HCT116 (cell line): ENCODE data around the gene TYW1. TPM values are rescaled to one million over a fixed set of nuclear protein-coding genes. Genes with fewer than 3 reads are reported as not detected.

Source experiments
- ATAC-seq: fragments of 200-7000 bp; cut with Tn5 transposase; 2 replicates; pipeline ENCODE4 v1.9.1; 2020; ENCODE audit warnings: mild to moderate bottlenecking, moderate library complexity
- BruUV-seq: library from RNA; stranded (reverse); fragments of 400-500 nt; replicated peaks from 2 replicates; lab custom pipeline; 2021; lab: Mats Ljungman, UMichigan
- CTCF ChIA-PET: fragments of 300-600 bp; sonication (Branson Sonifier 250); formaldehyde crosslinking; loops from one replicate; lab custom pipeline; 2021; ENCODE audit warnings: antibody characterized with exemption; lab: Charles Lee
- POLR2A ChIA-PET: fragments of 300-600, 350-600 bp; sonication (Branson Sonifier 250); formaldehyde crosslinking; loops from one replicate; lab custom pipeline; 2021; ENCODE audit warnings: antibody characterized with exemption; lab: Charles Lee
- RAD21 ChIA-PET, 2 experiments: fragments of 300-600 bp; sonication (Branson Sonifier 250); formaldehyde crosslinking; loops; one replicate each; lab custom pipeline; 2023; ENCODE audit warnings: low total read pairs in 2 of 2; ENCODE audit not compliant: uncharacterized antibody in 2 of 2, unreplicated experiment in 2 of 2, low non-redundant PET in 1 of 2; lab: Charles Lee
- DNase-seq: peaks from one replicate; pipeline ENCODE4 v3.0.0-alpha.2; 2010; ENCODE audit warnings: low read depth, low spot score
- H2AFZ ChIP-seq: fragments of 200-600 bp; shearing (Covaris generic), sonication (generic); 2 replicates; pipeline ENCODE4 v1.6.1; 2017; ENCODE audit warnings: low read depth, mixed run types, mixed read lengths, antibody characterized with exemption, low read length; ENCODE audit not compliant: poor library complexity, severe bottlenecking
- H3K27ac ChIP-seq: 2 replicates; pipeline ENCODE4 v1.5.1; 2012; ENCODE audit warnings: low read depth, low read length
- H3K27me3 ChIP-seq: fragments of 200-600 bp; sonication (generic); 2 replicates; pipeline ENCODE4 v1.6.1; 2016; ENCODE audit warnings: mixed run types, low read length, mixed read lengths; ENCODE audit not compliant: insufficient read depth
- H3K36me3 ChIP-seq, 2 experiments: fragments of 200-500 bp in 1 of 2; fragments of 200-600 bp in 1 of 2; sonication (Bioruptor generic) in 1 of 2; sonication (generic) in 1 of 2; 2 replicates each; pipeline versions ENCODE4 v1.5.1 to v1.6.1; 2014 to 2016; ENCODE audit warnings: low read length in 2 of 2, inconsistent platforms in 1 of 2, mixed read lengths in 1 of 2, mixed run types in 1 of 2; ENCODE audit not compliant: insufficient read depth in 2 of 2, control insufficient read depth in 1 of 2
- H3K4me1 ChIP-seq, 2 experiments: fragments of 200-600 bp in 1 of 2; sonication (generic) in 1 of 2; 2 replicates each; pipeline versions ENCODE4 v1.5.1 to v1.6.1; 2012 to 2017; ENCODE audit warnings: low read length in 2 of 2, inconsistent platforms in 1 of 2, mild to moderate bottlenecking in 1 of 2, mixed read lengths in 1 of 2, mixed run types in 1 of 2, moderate library complexity in 1 of 2; ENCODE audit not compliant: insufficient read depth in 2 of 2, control insufficient read depth in 1 of 2
- H3K4me2 ChIP-seq: fragments of 200-600 bp; sonication (generic); 2 replicates; pipeline ENCODE4 v1.6.1; 2017; ENCODE audit warnings: mixed run types, low read length, mixed read lengths
- H3K4me3 ChIP-seq, 2 experiments: fragments of 200-600 bp in 1 of 2; sonication (generic) in 1 of 2; replicated peaks in 1 of 2; 2 replicates each; pipeline ENCODE4 v1.5.1; 2011 to 2016; ENCODE audit warnings: low read length in 2 of 2, control low read depth in 1 of 2, low read depth in 1 of 2, mild to moderate bottlenecking in 1 of 2, mixed read lengths in 1 of 2, mixed run types in 1 of 2
- H3K79me2 ChIP-seq: fragments of 200-600 bp; sonication (generic); 2 replicates; pipeline ENCODE4 v1.6.1; 2017; ENCODE audit warnings: mild to moderate bottlenecking, mixed run types, low read length, moderate library complexity, mixed read lengths; ENCODE audit not compliant: insufficient read depth
- H3K9ac ChIP-seq: fragments of 200-600 bp; sonication (generic); 2 replicates; pipeline ENCODE4 v1.6.1; 2016; ENCODE audit warnings: low read length, mixed read lengths
- H3K9me2 ChIP-seq: fragments of 200-600 bp; sonication (generic), shearing (Covaris generic); 2 replicates; pipeline ENCODE4 v1.6.1; 2017; ENCODE audit warnings: mixed run types, mild to moderate bottlenecking, moderate library complexity; ENCODE audit not compliant: insufficient read depth
- H3K9me3 ChIP-seq, 2 experiments: fragments of 200-500 bp in 1 of 2; fragments of 200-600 bp in 1 of 2; sonication (Bioruptor generic) in 1 of 2; sonication (generic) in 1 of 2; 2 replicates each; pipeline ENCODE4 v1.6.1; 2014 to 2017; ENCODE audit warnings: low read length in 2 of 2, mixed read lengths in 2 of 2, inconsistent platforms in 1 of 2, low read depth in 1 of 2, mild to moderate bottlenecking in 1 of 2, mixed run types in 1 of 2, moderate library complexity in 1 of 2; ENCODE audit not compliant: control insufficient read depth in 1 of 2, insufficient read depth in 1 of 2
- H4K20me1 ChIP-seq: fragments of 200-600 bp; sonication (generic), shearing (Covaris generic); 2 replicates; pipeline ENCODE4 v1.6.1; 2017; ENCODE audit warnings: mixed run types, mild to moderate bottlenecking, moderate library complexity; ENCODE audit not compliant: insufficient read depth
- JUND ChIP-seq: IDR thresholded peaks from 2 replicates; pipeline ENCODE4 v1.6.1; 2012
- REST ChIP-seq: IDR thresholded peaks from 2 replicates; pipeline ENCODE4 v1.6.1; 2012; ENCODE audit warnings: low read depth
- SP1 ChIP-seq: IDR thresholded peaks from 2 replicates; pipeline ENCODE4 v1.6.1; 2012; ENCODE audit warnings: low read depth
- SRF ChIP-seq: IDR thresholded peaks from 2 replicates; pipeline ENCODE4 v1.6.1; 2012; ENCODE audit warnings: low read depth
- TCF7L2 ChIP-seq: IDR thresholded peaks from 2 replicates; pipeline ENCODE4 v1.7.0; 2011; ENCODE audit warnings: borderline replicate concordance, inconsistent platforms; ENCODE audit not compliant: insufficient read depth, insufficient read length; ENCODE audit errors: extremely low read depth
- intact Hi-C: fragments of 100-400 bp; cut with micrococcal nuclease; formaldehyde crosslinking; loops from 2 replicates; pipeline ENCODE4 v1.10.0; 2022
- total RNA-seq: library from RNA; stranded (reverse); gene quantifications from one replicate; pipeline ENCODE4 v1.2.1, GENCODE V29; 2021; ENCODE audit not compliant: unreplicated experiment

Gene TYW1
- total RNA-seq, 1 experiment from 2014 or later = 16.6 TPM

- POLR2A ChIA-PET = no interaction called here
- Histone ChIP-seq H3K4me2 (no peak overlapping the region), H3K79me2 (peaks cover 4% of the 10 kb centered on the region; the same call in 1 of the 2 replicates), H3K4me1 (peaks cover 12 to 22% of the 10 kb centered on the region in 2 experiments), H4K20me1 (no peaks in the 10 kb centered on the region), H3K4me3 (no peak overlapping the region), H2AFZ (no peak overlapping the region), H3K9me2 (no peaks in the 10 kb centered on the region), H3K9me3 (no peaks in the 10 kb centered on the region), H3K27me3 (no peaks in the 10 kb centered on the region), H3K27ac (no peak overlapping the region), H3K36me3 (peaks cover 34 to 48% of the 10 kb centered on the region in 2 experiments), H3K9ac (no peak overlapping the region)
- no TSS peak for BruUV-seq
- TF ChIP-seq SP1 = no peak
- TF ChIP-seq SRF = no peak
- no peak for TF ChIP-seq REST
- TF ChIP-seq TCF7L2 = no peak
- TF ChIP-seq JUND = no peak
- intact Hi-C loops = no loop called here
- CTCF ChIA-PET = no interaction called here
- no peak for ATAC-seq
- RAD21 ChIA-PET = no interaction called here
- DNase-seq = no peak
These were observed 45.9 kb upstream of the TYW1 start for GRCh38 chr7:66950763-66951162.
